HUES6 (cell line): ENCODE measurements around the gene AMHR2.

Experiments used
- H3K27ac ChIP-seq: 2 replicates; pipeline ENCODE4 v1.7.0; 2013; ENCODE audit warnings: low read depth, mild to moderate bottlenecking, low read length, inconsistent platforms
- H3K27me3 ChIP-seq: 2 replicates; pipeline ENCODE4 v1.6.1; 2013; ENCODE audit warnings: low read length; ENCODE audit not compliant: control insufficient read depth, insufficient read depth
- H3K36me3 ChIP-seq: 2 replicates; pipeline ENCODE4 v1.6.1; 2013; ENCODE audit warnings: low read length; ENCODE audit not compliant: control insufficient read depth, insufficient read depth
- H3K4me1 ChIP-seq: 2 replicates; pipeline ENCODE4 v1.6.1; 2013; ENCODE audit warnings: low read length; ENCODE audit not compliant: control insufficient read depth, insufficient read depth
- H3K4me3 ChIP-seq: 2 replicates; pipeline ENCODE4 v1.5.1; 2013; ENCODE audit warnings: low read depth, low read length
- H3K9ac ChIP-seq: one replicate; pipeline ENCODE4 v1.6.1; 2013; ENCODE audit warnings: mild to moderate bottlenecking, low read length
- H3K9me3 ChIP-seq: 2 replicates; pipeline ENCODE4 v1.6.1; 2013; ENCODE audit warnings: low read depth, low read length; ENCODE audit not compliant: control insufficient read depth, insufficient read depth

The AMHR2 gene

GRCh38 chr12:53467880-53468279, 44.2 kb downstream of the AMHR2 start:
- Histone ChIP-seq H3K4me3 (no peak overlapping the region), H3K27ac (no peak overlapping the region), H3K9me3 (no peaks in the 10 kb centered on the region), H3K27me3 (no peaks in the 10 kb centered on the region), H3K4me1 (peaks cover 6% of the 10 kb centered on the region), H3K9ac (no peak overlapping the region), H3K36me3 (peaks cover 100% of the 10 kb centered on the region)

DNA sequence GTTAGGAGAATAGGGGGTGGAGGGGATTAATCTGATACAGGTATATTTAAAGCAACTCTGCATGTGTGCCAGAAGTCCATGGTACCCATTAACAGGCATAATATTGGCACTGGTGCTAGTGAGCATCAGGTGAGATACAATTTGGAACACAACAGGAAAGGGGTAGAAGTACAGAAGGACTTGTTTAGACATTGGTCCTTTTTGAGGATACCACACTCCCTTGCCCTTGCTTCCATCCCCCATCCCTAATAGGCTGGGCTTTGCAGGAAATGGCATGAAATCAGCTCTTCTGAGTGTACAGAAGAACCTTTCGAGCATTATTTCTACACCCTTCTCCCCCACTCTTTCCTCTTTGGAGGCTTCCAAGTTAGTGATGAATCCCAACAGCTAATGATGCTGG, 44.6 kb downstream of the AMHR2 start:
- Histone ChIP-seq H3K4me3 (no peak overlapping the region), H3K36me3 (peaks cover 100% of the 10 kb centered on the region), H3K4me1 (peaks cover 6% of the 10 kb centered on the region), H3K9ac (no peak overlapping the region), H3K9me3 (no peaks in the 10 kb centered on the region), H3K27me3 (no peaks in the 10 kb centered on the region), H3K27ac (no peak overlapping the region)

DNA sequence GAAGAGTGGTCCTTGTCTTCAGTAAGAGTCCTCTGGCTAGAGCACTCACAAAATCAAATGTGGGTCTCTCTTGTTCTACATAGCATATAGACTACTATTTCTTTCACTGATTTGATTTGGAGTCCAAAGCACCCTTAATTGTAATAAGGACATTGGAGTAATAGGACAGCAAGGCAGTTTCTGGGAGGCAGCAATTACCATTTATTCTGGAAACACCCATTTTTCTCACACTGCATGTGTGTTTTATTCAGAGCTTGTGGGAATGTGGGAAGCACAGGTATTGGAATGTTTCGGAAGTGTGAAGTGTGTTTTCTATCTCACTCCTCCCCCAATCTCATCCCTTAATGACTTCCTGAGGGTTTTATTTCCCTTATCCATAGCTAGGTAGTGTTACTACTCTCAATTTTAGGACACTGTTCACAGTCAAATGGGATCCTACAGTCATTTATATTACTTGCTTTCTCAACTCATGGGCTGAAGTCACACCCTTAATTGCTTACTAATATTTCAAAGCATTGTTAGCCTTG, 48.5 kb downstream of the AMHR2 start:
- Histone ChIP-seq H3K4me3 (no peak overlapping the region), H3K27me3 (no peaks in the 10 kb centered on the region), H3K27ac (no peak overlapping the region)

DNA sequence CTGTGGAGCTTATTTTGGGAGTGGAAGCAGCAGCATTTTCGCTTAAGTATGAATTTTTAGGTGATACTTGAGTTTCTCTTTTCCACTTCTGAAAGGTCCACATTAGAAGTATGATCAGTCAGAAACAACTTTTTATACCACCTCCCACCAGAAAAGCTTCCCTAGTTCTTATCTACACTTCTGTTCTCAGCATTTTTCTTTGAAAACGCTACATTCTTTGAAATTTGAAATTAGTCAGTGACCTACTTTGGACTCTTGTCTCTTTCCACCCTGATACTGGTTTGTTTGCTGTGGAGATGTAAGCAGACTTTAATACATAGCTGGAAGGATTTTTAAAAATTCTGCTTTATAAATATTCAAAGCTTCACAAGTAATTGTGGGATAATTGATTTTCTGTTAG, 50.4 kb downstream of the AMHR2 start:
- Histone ChIP-seq H3K9ac (no peak overlapping the region), H3K27ac (no peak overlapping the region), H3K4me3 (no peak overlapping the region), H3K27me3 (no peaks in the 10 kb centered on the region), H3K36me3 (peaks cover 98% of the 10 kb centered on the region), H3K4me1 (peaks cover 6% of the 10 kb centered on the region; the same call in 1 of the 2 replicates), H3K9me3 (no peaks in the 10 kb centered on the region)

More for the DNA sequence above, 48.5 kb downstream of the AMHR2 start:
- Histone ChIP-seq H3K4me1 (peaks cover 6% of the 10 kb centered on the region; the same call in 1 of the 2 replicates), H3K36me3 (peaks cover 100% of the 10 kb centered on the region), H3K9me3 (no peaks in the 10 kb centered on the region), H3K9ac (no peak overlapping the region)

GRCh38 chr12:53474819-53475218, 51.2 kb downstream of the AMHR2 start:
- H3K4me3 ChIP-seq = no peak overlapping the region
- H3K27ac ChIP-seq = no peak overlapping the region
- H3K36me3 ChIP-seq = peaks cover 98% of the 10 kb centered on the region
- no peaks in the 10 kb centered on the region for H3K27me3 ChIP-seq
- H3K9me3 ChIP-seq = no peaks in the 10 kb centered on the region
- H3K9ac ChIP-seq = no peak overlapping the region
- H3K4me1 ChIP-seq = peaks cover 8% of the 10 kb centered on the region

- H3K36me3 ChIP-seq = peaks cover 97% of the 10 kb centered on the region
- peaks cover 15% of the 10 kb centered on the region for H3K4me1 ChIP-seq
- H3K27ac ChIP-seq = no peak overlapping the region
- no peaks in the 10 kb centered on the region for H3K27me3 ChIP-seq
- no peaks in the 10 kb centered on the region for H3K9me3 ChIP-seq
- H3K9ac ChIP-seq = no peak overlapping the region
- no peak overlapping the region for H3K4me3 ChIP-seq
These were observed 53.1 kb downstream of the AMHR2 start for GRCh38 chr12:53476769-53477209.

- H3K27ac ChIP-seq = no peak overlapping the region
- H3K9ac ChIP-seq = no peak overlapping the region
- H3K27me3 ChIP-seq = no peaks in the 10 kb centered on the region
- no peaks in the 10 kb centered on the region for H3K9me3 ChIP-seq
- H3K36me3 ChIP-seq = peaks cover 97% of the 10 kb centered on the region
- no peak overlapping the region for H3K4me3 ChIP-seq
- peaks cover 15% of the 10 kb centered on the region for H3K4me1 ChIP-seq
These were observed 55.2 kb downstream of the AMHR2 start for GRCh38 chr12:53478865-53479264.

DNA sequence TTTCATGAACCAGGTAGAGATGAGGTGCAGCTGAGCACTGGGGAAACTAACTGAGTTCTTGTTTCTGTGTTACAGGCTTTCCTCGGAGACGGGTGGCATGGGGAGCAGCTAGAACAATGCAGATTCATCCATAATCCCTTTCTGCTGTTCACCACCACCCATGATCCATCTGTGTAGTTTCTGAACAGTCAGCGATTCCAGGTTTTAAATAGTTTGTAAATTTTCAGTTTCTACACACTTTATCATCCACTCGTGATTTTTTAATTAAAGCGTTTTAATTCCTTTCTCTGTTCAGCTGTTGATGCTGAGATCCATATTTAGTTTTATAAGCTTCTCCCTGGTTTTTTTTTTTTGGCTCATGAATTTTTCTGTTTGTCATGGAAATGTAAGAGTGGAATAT, 55.7 kb downstream of the AMHR2 start:
- Histone ChIP-seq H3K36me3 (peaks cover 97% of the 10 kb centered on the region), H3K4me1 (peaks cover 15% of the 10 kb centered on the region), H3K9me3 (no peaks in the 10 kb centered on the region)

GRCh38 chr12:53480491-53481442, 57.1 kb downstream of the AMHR2 start:
- peaks cover 15% of the 10 kb centered on the region for H3K4me1 ChIP-seq
- no peak overlapping the region for H3K4me3 ChIP-seq
- no peak overlapping the region for H3K9ac ChIP-seq
- H3K27me3 ChIP-seq = no peaks in the 10 kb centered on the region
- no peak overlapping the region for H3K27ac ChIP-seq
- no peaks in the 10 kb centered on the region for H3K9me3 ChIP-seq
- H3K36me3 ChIP-seq = peaks cover 95% of the 10 kb centered on the region

More for the DNA sequence above, 55.7 kb downstream of the AMHR2 start:
- Histone ChIP-seq H3K9ac (no peak overlapping the region), H3K27me3 (no peaks in the 10 kb centered on the region), H3K27ac (no peak overlapping the region), H3K4me3 (no peak overlapping the region)
